OCI-LY1 (cell line): Measurements from ENCODE around the gene SLC35F6.

Source experiments
- CTCF ChIP-seq: fragments of 200-600 bp; sonication (generic), shearing (Covaris generic); IDR thresholded peaks from 2 replicates; pipeline ENCODE4 v1.5.1; 2017; ENCODE audit warnings: mild to moderate bottlenecking, antibody characterized with exemption, low read length, moderate library complexity, mixed read lengths
- EZH2 ChIP-seq: fragments of 200-600 bp; sonication (generic), shearing (Covaris generic); IDR thresholded peaks from 2 replicates; pipeline ENCODE4 v1.8.0; 2017; ENCODE audit warnings: borderline replicate concordance, mixed run types, mild to moderate bottlenecking, antibody characterized with exemption, low read length, moderate library complexity, mixed read lengths

- TF ChIP-seq CTCF (no peak), EZH2 (no peak)
Measured at GRCh38 chr2:26778098-26778497, 14.0 kb downstream of the SLC35F6 start.
